ENCODE measurements around the gene SNX22. TPM values are rescaled to one million over a fixed set of nuclear protein-coding genes. Genes with fewer than 3 reads are reported as not detected.

The SNX22 gene
- total and polyA plus RNA-seq, 2 of the 8 experiments (the other 6 are each of a cell fraction or from before 2014, with no cell fraction given) = 4.9 TPM

DNA sequence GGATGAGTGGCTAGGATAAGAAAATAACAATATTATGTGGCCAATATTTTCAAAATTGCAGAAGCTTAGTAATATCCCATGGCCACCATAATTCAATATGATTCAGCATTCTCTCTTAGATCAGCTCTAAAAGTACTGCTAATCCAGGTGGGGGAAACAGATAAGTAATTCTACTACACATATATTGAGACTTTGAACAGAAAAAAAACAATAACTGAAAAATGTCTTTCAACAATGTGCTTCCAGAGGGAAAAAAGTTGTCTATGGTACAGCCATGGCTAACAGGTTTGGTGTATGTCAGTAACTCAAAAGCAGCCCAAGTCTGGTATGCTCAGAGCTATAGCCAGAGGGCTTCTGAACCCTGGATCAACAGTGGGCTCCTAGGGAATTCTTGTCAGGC lies 53.7 kb downstream of the SNX22 start:
- Histone ChIP-seq H3K9me3 (ENCODE audit: insufficient read depth in 2 of 2, low read depth in 1 of 2, low read length in 1 of 2) (no peaks in the 10 kb centered on the region), H3K23me2 (ENCODE audit: low read depth, low read length) (no peaks in the 10 kb centered on the region), H3K79me2 (ENCODE audit: control insufficient read depth in 1 of 2, insufficient read depth in 2 of 2, low read length in 2 of 2) (no peaks in the 10 kb centered on the region), H3K4me1 (replicated peaks in 1 of 4; ENCODE audit: control insufficient read depth in 3 of 4, insufficient read depth in 4 of 4, low read length in 3 of 4) (no peaks in the 10 kb centered on the region), H3K4me3 (ENCODE audit: extremely low read depth in 1 of 4, insufficient read depth in 2 of 4, low read depth in 3 of 4, low read length in 4 of 4) (no peak overlapping the region), H3K9ac (replicated peaks in 1 of 4; ENCODE audit: extremely low read depth in 1 of 4, low read depth in 3 of 4, low read length in 3 of 4) (no peak overlapping the region), H3K27me3 (replicated peaks in 1 of 4; ENCODE audit: control insufficient read depth in 3 of 4, extremely low read depth in 1 of 4, insufficient read depth in 3 of 4, low read length in 3 of 4) (no peaks in the 10 kb centered on the region), H3K14ac (ENCODE audit: insufficient read length) (no peak overlapping the region), H4K8ac (ENCODE audit: extremely low read depth, insufficient read depth, low read length) (no peak overlapping the region), H3K4ac (replicated peaks; ENCODE audit: insufficient read length, low read depth, low read length) (no peak overlapping the region), H4K5ac (ENCODE audit: insufficient read length, low read depth, low read length) (no peak overlapping the region), H3K23ac (ENCODE audit: insufficient read length) (no peak overlapping the region), H2BK5ac (ENCODE audit: low read depth, low read length) (no peak overlapping the region), H4K91ac (replicated peaks; ENCODE audit: insufficient read length, low read length) (no peak overlapping the region), H2BK120ac (replicated peaks; ENCODE audit: low read depth, low read length) (no peak overlapping the region), H3K36me3 (ENCODE audit: control insufficient read depth in 2 of 4, insufficient read depth in 4 of 4, low read length in 3 of 4) (peaks cover 0 to 11% (median 2%) of the 10 kb centered on the region in 4 experiments; a peak in 5 of 8 replicates), H3K18ac (ENCODE audit: extremely low read depth, low read length) (no peak overlapping the region), H3K56ac (replicated peaks; ENCODE audit: insufficient read length, low read depth, low read length) (no peak overlapping the region), H2AFZ (ENCODE audit: low read length) (no peak overlapping the region), H4K20me1 (replicated peaks in 1 of 2; ENCODE audit: control insufficient read depth in 1 of 2, insufficient read depth in 2 of 2, low read length in 2 of 2) (no peaks in the 10 kb centered on the region), H3K27ac (ENCODE audit: low read depth, low read length) (no peak overlapping the region), H2BK12ac (ENCODE audit: low read depth, low read length) (no peak overlapping the region), H2BK15ac (ENCODE audit: low read length) (no peak overlapping the region), H3K79me1 (ENCODE audit: low read depth, low read length) (no peaks in the 10 kb centered on the region), H3K4me2 (ENCODE audit: insufficient read depth in 1 of 2, low read depth in 2 of 2, low read length in 2 of 2) (no peak overlapping the region), H2BK20ac (ENCODE audit: low read length) (no peak overlapping the region), H2AK5ac (ENCODE audit: low read depth, low read length) (no peak overlapping the region)
- DNase-seq (ENCODE audit: low read depth in 1 of 2, low spot score in 2 of 2) (no peak), FAIRE-seq (no peak)
- ChIA-PET POLR2A (ENCODE audit: partially characterized antibody) (interaction anchor here (0.6 kb wide), 1 partner anchor 12 kb away, joined by 3 read pairs; no protein-coding TSS in a partner anchor), CTCF (ENCODE audit: partially characterized antibody) (interaction anchor here (0.8 to 2.3 kb wide), 2 partner anchors 13 to 52 kb away, joined by 3 to 6 read pairs; no protein-coding TSS in a partner anchor)
- TF ChIP-seq JUN (IDR thresholded peaks at IDR 0.05; ENCODE audit: low read depth, low read length) (no peak), CHD2 (IDR thresholded peaks at IDR 0.05; ENCODE audit: low read length) (no peak)

Small RNAs within 50 kb of the gene (small RNA-seq; reads per million reads assigned to genes)
- not detected for gene RF00019 (ENCODE audit: insufficient read depth)

Other genes with a start within 250 kb of the SNX22 start
- 2.2 and 2.9 TPM in 2 replicates for gene DAPK2, start 105.2 kb upstream of the SNX22 start, total RNA-seq (2021; fragmentation: NEBNext Ultra II Directional; extraction: Animal tissue kit (Norgen Biotek cat#: 25700))
- gene DAPK2, start 105.2 kb upstream of the SNX22 start, polyA plus RNA-seq (2011; rRNA removed) = 1.8 and 2.4 TPM in 2 replicates
- gene CIAO2A, start 57.9 kb upstream of the SNX22 start, total RNA-seq (2021; fragmentation: NEBNext Ultra II Directional; extraction: Animal tissue kit (Norgen Biotek cat#: 25700)) = 86.5 and 89.3 TPM in 2 replicates
- gene CIAO2A, start 57.9 kb upstream of the SNX22 start, polyA plus RNA-seq (2011; rRNA removed) = 40.7 and 76.4 TPM in 2 replicates
- 59.8 and 66.7 TPM in 2 replicates for gene SNX1, start 55.7 kb upstream of the SNX22 start, total RNA-seq (2021; fragmentation: NEBNext Ultra II Directional; extraction: Animal tissue kit (Norgen Biotek cat#: 25700))
- 26.1 and 27.9 TPM in 2 replicates for gene SNX1, start 55.7 kb upstream of the SNX22 start, polyA plus RNA-seq (2011; rRNA removed)
- 558 and 571 TPM in 2 replicates for gene PPIB, start 11.3 kb downstream of the SNX22 start, total RNA-seq (2021; fragmentation: NEBNext Ultra II Directional; extraction: Animal tissue kit (Norgen Biotek cat#: 25700))
- 513 and 579 TPM in 2 replicates for gene PPIB, start 11.3 kb downstream of the SNX22 start, polyA plus RNA-seq (2011; rRNA removed)
- gene CSNK1G1, start 204.4 kb downstream of the SNX22 start, total RNA-seq (2021; fragmentation: NEBNext Ultra II Directional; extraction: Animal tissue kit (Norgen Biotek cat#: 25700)) = 12.9 and 13.5 TPM in 2 replicates
- 4.3 and 6.0 TPM in 2 replicates for gene CSNK1G1, start 204.4 kb downstream of the SNX22 start, polyA plus RNA-seq (2011; rRNA removed)
- 65.7 and 76.2 TPM in 2 replicates for gene PCLAF, start 229.7 kb downstream of the SNX22 start, total RNA-seq (2021; fragmentation: NEBNext Ultra II Directional; extraction: Animal tissue kit (Norgen Biotek cat#: 25700))
- 39.1 and 124 TPM in 2 replicates for gene PCLAF, start 229.7 kb downstream of the SNX22 start, polyA plus RNA-seq (2011; rRNA removed)
- gene TRIP4, start 236.1 kb downstream of the SNX22 start, total RNA-seq (2021; fragmentation: NEBNext Ultra II Directional; extraction: Animal tissue kit (Norgen Biotek cat#: 25700)) = 14.4 and 18.9 TPM in 2 replicates
- 3.9 and 6.2 TPM in 2 replicates for gene TRIP4, start 236.1 kb downstream of the SNX22 start, polyA plus RNA-seq (2011; rRNA removed)